ENCODE measurements around the gene TRIM72.
"Not testable (repeated sequence)": the region's sequence is repeated elsewhere in the genome, so short reads cannot be mapped to it uniquely, and the experiment has no call there.

TRIM72 gene

DNA sequence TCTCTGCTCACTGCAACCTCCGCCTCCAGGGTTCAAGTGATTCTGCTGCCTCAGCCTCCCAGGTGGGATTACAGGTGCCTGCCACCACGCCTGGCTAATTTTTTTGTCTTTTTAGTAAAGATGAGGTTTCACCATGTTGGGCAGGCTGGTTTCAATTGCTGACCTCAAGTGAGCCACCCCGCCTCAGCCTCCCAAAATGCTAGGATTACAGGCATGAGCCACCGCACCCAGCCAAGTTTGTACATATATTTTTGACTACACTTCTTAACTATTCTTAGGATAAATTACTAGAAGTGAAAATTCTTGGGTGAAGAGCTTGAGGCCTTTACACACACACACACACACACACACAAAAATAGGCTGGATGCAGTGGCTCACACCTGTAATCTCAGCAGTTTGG lies 44.4 kb downstream of the TRIM72 start:
- no peak for DNase-seq

DNA sequence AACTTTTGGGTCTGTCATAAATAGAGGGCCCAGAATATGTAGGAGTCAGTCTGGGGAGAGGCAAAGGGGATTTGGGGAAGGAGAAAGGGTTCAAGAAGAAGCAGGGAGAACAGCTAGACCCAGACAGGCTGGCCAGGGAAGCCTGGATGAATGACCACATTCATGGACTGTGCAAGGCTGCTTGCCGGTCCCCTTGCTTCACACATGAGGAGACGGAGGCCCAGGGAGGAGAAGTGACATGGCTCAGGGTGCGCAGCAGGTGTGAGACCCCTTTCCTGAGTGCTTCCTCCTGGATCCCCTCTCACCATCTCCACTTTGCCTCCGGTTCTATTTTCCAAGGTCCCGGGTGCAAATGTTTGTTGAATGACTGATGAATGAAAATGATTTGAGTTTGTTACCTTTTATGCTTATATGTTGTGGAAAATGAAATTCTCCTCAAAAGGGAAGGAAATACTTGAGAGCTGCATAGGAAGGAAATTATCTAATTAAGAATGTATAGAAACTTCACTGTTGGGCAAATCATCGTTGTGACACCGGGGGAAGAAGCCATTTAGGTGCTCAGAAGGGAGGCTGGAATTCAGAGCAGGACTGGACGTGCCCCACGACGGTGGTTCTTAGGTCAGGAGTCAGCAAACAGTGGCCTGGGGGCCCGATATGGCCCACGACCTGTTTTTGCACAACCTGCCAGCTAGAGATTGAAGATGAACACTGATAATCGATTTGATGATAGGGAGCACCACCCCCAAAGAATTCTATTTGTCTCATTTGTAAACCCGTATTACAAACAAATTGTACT lies 46.4 kb downstream of the TRIM72 start:
- DNase-seq, result no peak

DNA sequence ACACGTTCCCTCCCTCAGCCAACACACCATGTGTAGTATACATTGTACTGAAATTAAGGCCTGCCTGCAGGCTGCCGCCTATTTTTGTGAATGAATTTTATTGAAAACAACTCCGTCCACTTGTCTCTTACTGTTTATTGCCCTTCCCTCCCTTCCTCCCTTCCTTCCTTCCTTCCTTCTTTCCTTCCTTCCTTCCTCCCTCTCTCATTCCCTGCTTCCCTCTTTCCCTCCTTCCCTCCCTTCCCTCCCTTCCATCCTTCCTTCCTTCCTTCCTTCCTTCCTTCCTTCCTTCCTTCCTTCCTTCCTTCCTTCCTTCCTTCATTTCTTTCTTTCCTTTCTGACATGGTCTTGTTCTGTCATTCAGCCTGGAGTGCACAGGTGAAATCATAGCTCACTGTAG lies 48.2 kb downstream of the TRIM72 start:
- DNase-seq, result no peak

DNA sequence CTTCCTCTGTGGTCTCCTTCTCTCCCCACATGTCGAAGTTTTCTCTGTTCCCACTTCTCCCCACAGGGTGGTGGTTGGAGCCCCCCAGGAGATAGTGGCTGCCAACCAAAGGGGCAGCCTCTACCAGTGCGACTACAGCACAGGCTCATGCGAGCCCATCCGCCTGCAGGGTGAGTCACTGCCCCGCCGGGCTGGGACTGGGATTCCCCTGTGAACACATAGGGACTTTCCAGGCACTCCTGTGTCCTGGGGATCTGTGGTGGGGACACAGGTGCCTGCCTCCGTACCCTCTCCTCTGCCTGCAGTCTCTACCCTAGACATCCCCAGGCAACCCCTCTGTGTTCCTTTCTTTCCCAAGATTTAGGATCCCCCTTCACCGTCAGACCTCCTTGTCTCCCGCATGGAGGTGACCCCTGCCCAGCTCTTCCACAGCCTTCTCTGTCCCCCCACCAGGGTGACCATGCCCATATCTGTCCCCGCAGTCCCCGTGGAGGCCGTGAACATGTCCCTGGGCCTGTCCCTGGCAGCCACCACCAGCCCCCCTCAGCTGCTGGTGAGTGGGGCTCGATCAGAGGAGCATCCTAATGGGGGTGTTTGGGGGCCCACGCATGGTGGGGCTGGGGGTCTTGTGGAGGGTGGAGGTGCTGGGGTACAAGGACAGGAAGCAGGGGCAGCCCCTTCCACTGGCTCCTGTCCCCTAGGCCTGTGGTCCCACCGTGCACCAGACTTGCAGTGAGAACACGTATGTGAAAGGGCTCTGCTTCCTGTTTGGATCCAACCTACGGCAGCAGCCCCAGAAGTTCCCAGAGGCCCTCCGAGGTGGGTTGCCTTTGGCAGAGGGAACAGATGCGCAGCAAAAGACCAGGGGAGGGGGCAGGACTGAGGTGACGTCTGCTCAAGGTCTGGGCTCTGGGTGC lies 51.7 kb downstream of the TRIM72 start:
- DNase-seq, result peak; percentile 86

DNA sequence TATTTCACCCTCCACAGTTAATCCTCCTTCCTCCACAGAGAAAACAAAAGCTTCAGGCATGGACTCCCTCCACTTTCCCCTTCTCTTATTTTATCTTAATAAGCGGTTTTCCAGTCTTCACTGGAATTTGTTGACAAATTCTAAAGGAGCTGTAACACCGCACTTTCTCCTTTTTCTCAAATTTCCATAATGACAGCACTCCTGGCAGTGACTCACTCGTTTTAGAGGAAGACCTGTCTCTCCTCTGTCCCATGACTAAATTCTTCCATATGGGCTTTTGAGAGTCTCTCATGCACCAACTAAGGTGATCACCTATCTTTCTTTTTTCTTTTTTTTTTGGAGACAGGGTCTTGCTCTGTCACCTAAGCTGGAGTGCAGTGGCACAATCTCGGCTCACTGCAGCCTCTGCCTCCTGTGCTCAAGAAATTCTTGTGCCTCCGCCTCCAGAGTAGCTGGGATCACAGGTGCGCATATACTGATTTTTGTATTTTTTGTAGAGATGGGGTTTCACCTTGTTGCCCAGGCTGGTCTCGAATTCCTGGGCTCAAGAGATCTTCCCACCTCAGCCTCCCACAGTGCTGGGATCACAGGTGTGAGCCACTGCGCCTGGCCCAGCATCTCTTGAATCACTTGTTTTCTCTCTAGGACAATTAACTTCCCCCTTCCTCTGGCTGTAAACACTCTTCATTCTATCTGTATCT lies 53.6 kb downstream of the TRIM72 start:
- no peak for DNase-seq

GRCh38 chr16:31268033-31268365 lies 54.1 kb downstream of the TRIM72 start:
- DNase-seq, result no peak

- DNase-seq, result no peak
Observed at GRCh38 chr16:31268891-31269290, 55.0 kb downstream of the TRIM72 start.

DNA sequence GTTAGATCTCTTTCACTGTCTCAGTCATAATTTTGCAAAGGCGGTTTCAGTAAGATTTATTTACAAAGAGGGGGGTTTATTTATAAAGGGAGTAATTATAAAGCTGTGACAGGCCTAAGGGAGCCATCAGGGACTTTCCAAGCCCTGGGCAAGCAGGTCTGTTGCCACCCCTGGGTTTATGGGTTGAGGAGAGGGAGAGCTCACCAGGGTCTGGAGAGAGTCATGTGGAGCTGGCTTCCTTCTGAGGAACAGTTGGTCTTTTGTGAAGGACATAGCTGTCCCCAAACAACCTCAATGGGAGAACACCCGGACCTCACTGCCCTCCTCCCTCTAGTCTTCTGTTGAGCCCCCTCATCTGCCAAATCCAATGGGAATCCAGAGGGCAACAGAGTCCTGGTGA lies 55.6 kb downstream of the TRIM72 start:
- no peak for DNase-seq

DNA sequence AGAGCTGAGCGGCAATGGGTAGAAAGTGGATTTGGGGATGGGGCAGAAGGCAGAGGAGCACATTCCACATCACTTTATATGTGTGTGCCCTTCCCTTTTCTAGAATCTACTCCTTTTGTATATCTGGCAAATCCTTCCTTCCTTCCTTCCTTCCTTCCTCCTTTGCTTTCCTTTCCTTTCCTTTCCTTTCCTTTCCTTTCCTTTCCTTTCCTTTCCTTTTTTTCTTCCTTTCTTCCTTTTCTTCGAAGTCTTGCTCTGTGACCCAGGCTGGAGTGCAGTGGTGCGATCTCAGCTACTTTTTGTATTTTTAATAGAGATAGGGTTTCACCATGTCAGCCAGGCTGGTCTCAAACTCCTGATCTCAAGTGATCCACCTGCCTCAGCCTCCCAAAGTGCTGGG lies 56.1 kb downstream of the TRIM72 start:
- DNase-seq, result not testable (repeated sequence)

GRCh38 chr16:31270795-31271194 lies 56.9 kb downstream of the TRIM72 start:
- no peak for DNase-seq

DNA sequence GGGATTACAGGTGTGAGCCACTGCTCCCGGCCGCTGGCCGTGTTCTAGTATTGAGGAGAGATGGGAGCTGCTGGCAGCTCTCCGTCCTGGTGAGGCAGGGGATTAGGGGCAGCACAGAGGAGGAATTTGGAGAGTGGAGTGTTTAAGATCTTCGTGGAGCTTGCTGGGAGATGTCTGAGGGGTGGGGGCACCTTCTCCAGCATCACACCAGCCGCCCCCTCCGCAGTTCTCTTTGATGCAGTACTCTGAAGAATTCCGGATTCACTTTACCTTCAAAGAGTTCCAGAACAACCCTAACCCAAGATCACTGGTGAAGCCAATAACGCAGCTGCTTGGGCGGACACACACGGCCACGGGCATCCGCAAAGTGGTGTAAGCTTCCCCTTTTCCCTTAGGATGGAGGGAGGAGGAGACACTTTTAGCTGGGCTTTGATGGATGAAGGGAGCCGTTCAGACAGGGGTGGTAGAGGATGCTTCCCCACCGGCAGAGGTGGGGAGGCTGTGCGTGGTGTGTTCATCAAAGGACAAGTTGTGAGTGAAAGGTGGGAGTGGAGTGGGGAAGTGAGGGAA lies 57.8 kb downstream of the TRIM72 start:
- no peak for DNase-seq

DNA sequence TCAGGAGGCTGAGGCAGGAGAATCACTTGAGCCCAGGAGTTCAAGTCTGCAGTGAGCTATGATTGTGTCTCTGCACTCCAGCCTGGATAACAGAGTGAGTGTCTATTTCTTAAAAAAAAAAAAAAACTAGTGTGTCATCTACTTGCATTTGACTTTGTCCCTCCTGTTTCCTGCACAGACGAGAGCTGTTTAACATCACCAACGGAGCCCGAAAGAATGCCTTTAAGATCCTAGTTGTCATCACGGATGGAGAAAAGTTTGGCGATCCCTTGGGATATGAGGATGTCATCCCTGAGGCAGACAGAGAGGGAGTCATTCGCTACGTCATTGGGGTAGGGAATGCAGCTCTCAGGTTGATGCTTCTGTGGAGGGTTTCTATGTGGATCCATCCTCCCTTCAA lies 59.3 kb downstream of the TRIM72 start:
- DNase-seq, result no peak

DNA sequence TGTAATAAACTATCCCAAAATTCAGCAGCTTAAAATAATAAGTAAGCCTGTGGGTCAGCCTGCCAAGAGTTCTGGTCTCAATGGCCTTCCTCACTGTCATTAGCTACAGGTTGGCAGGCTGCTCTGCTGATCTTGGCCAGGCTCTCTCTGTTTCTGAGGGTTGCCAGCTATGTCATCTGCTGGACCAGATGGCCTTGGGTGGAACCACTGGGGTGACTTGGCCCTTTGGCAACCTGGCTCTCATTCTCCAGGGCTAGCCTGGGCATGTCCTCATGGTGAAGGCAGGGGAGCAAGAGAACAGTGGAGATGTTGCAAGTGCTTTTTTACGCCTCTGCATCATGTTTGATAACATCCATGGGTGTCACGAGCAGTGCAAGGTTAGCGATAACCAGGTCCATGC lies 59.8 kb downstream of the TRIM72 start:
- no peak for DNase-seq

DNA sequence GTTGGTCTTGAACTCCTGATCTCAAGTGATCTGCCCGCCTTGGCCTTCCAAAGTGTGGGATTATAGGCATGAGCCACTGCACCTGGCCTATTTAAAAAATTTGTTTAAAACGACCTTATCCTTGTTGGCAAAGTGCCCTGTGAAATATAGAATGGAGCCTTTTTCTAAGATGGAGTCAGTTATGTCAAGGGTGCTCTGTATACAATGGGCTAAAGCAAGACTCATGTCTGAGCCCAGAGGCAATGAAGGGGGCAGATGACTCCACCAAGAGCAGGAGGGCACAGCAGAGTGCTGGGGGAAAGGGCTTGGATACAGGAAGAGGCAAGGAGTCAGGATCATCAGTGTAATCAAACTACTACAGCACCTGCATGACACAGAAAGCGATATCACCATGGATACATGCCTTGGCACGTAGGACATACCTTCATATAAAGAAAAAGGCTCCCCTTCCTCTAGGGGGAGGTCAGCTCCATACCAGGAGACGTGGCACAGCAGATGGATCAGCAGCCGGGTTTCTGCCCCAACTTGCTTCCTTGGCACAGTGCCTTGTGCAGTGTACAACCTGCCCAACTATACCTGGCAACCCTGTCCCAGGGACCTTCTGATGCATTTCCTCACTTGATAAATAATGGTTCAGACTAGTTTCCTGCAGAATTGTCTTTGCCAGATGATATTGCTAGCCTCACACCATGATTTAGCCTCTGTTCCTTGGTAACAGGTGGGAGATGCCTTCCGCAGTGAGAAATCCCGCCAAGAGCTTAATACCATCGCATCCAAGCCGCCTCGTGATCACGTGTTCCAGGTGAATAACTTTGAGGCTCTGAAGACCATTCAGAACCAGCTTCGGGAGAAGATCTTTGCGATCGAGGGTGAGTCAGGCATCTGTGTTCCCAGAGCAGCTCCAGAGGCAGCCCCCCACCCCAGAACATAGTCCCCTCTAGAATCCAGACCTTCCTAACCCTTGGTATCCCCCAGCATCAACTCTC lies 61.2 kb downstream of the TRIM72 start:
- no peak for DNase-seq

DNA sequence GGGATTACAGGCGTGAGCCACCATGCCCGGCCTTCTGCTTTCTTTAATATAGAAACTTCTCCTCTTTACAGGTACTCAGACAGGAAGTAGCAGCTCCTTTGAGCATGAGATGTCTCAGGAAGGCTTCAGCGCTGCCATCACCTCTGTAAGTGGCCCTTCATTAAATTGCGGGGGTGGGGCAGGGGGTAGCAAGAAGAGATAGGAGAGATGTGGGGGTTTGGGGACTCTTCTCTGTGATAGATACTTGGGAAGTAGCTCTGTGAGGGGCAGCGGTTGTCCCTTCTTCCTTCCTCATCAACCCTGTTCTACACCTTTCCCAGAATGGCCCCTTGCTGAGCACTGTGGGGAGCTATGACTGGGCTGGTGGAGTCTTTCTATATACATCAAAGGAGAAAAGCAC lies 62.7 kb downstream of the TRIM72 start:
- no peak for DNase-seq

DNA sequence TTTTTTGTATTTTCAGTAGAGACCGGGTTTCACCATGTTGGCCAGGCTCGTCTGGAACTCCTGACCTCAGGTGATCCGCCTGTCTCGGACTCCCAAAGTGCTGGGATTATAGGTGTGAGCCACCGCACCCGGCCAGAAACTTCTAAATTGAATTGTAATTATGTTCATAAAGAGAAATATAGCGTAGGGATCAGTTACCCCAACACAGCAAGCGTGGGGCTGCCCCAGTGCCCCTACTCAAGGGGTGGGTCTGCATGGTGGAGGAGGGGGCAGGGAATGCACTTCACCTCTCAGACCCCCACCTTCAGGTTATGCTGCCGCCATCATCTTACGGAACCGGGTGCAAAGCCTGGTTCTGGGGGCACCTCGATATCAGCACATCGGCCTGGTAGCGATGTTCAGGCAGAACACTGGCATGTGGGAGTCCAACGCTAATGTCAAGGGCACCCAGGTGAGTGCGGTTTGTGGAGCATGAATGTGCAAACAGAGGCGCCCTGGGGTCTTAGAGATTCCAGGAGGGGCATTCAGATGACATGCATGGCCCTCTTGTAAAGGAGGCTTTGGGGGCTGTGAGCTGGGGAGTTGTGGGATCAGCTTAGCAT lies 63.8 kb downstream of the TRIM72 start:
- no peak for DNase-seq

- DNase-seq, result not testable (repeated sequence)
Observed at GRCh38 chr16:31278853-31279252, 64.9 kb downstream of the TRIM72 start.

All from stimulated activated CD8-positive, alpha-beta memory T cell treated with anti-CD3 and anti-CD28 coated beads, Interleukin-4, amount 100 ng/mL, for 48 hours (primary cell).